NOMO-1 treated with DMSO at 0.1 percent for 48 hours (cell line): ENCODE results near the gene ARFGAP1.
"Not testable (repeated sequence)": the region's sequence is repeated elsewhere in the genome, so short reads cannot be mapped to it uniquely, and the experiment has no call there.

Experiments used
- DNase-seq: peaks from one replicate; lab custom pipeline; 2025; ENCODE audit not compliant: unreplicated experiment; lab: John Stamatoyannopoulos, UW

The ARFGAP1 gene

GRCh38 chr20:63290136-63290676 lies 17.6 kb downstream of the ARFGAP1 start:
- no peak for DNase-seq

- peak; percentile 5 for DNase-seq
Measured at GRCh38 chr20:63290677-63291472, 18.3 kb downstream of the ARFGAP1 start.

GRCh38 chr20:63291811-63292210 lies 19.2 kb downstream of the ARFGAP1 start:
- DNase-seq, result no peak

GRCh38 chr20:63292292-63292701 lies 19.7 kb downstream of the ARFGAP1 start:
- DNase-seq, result no peak

- no peak for DNase-seq
Measured at GRCh38 chr20:63292904-63293303, 20.3 kb downstream of the ARFGAP1 start, which contains the start of gene COL20A1. Gene COL20A1, plus strand, starts transcription at chr20:63293186. Its CDS starts 1,922 bp downstream, at chr20:63295108.

- no peak for DNase-seq
Measured at GRCh38 chr20:63293456-63293855, 20.8 kb downstream of the ARFGAP1 start.

- DNase-seq, result no peak
Measured at GRCh38 chr20:63293871-63294535, 21.4 kb downstream of the ARFGAP1 start.

- no peak for DNase-seq
Measured at GRCh38 chr20:63294536-63294900, 21.9 kb downstream of the ARFGAP1 start.

GRCh38 chr20:63295018-63295417 lies 22.4 kb downstream of the ARFGAP1 start:
- DNase-seq, result no peak

GRCh38 chr20:63295422-63295821 lies 22.8 kb downstream of the ARFGAP1 start:
- no peak for DNase-seq

- no peak for DNase-seq
Measured at GRCh38 chr20:63295846-63296245, 23.2 kb downstream of the ARFGAP1 start.

GRCh38 chr20:63296531-63297299 lies 24.1 kb downstream of the ARFGAP1 start:
- DNase-seq, result no peak

- no peak for DNase-seq
Measured at GRCh38 chr20:63297371-63297781, 24.8 kb downstream of the ARFGAP1 start.

- DNase-seq, result no peak
Measured at GRCh38 chr20:63297796-63298572, 25.4 kb downstream of the ARFGAP1 start.

- DNase-seq, result no peak
Measured at GRCh38 chr20:63298731-63299312, 26.2 kb downstream of the ARFGAP1 start.

- DNase-seq, result no peak
Measured at GRCh38 chr20:63301671-63302070, 29.1 kb downstream of the ARFGAP1 start.

GRCh38 chr20:63303095-63303666 lies 30.6 kb downstream of the ARFGAP1 start:
- DNase-seq, result no peak

- no peak for DNase-seq
Measured at GRCh38 chr20:63305393-63305792, 32.8 kb downstream of the ARFGAP1 start.

GRCh38 chr20:63305933-63306672 lies 33.5 kb downstream of the ARFGAP1 start:
- not testable (repeated sequence) for DNase-seq
